ENCODE measurements around the gene EPDR1.

Gene EPDR1

DNA sequence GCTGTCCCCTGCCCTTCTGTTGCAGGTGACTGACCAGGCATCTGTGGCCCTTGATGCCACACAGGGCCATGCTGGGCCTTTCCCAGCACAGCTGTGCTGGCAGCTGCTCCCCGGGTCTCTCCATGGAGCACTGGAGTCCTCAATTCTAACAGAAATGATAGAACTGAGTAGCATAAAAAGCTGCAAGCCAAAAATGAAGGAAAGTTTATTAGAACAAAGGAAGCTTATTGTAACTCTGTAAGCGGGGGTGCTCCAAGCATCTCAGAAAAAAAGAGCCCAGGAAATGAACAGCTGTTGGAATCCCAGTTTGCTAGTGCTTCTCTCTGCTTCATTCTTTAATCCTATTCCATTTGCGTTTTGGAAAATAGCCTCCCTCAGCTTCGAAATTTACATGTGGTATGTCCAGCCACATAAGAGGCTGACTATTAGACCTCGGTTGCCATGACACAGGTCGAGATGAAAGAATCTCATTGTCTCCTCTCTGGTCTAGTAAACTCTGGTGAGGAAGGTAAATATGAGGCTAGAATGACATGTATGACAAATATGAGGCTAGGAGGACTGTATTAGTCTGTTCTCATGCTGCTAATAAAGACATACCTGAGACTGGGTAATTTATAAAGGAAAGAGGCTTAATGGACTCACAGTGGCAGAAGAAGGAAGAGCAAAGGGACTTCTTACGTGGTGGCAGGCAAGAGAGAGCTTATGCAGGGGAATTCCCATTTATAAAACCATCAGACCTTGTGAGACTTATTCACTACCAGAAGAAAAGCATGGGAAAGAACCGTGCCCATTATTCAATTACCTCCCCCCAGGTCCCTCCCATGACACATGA is 23.7 kb downstream of the EPDR1 start:
- H3K14ac ChIP-seq (ENCODE audit: low read length), result no peak overlapping the region
- H3K18ac ChIP-seq (ENCODE audit: low read length), result no peak overlapping the region
- H4K8ac ChIP-seq (ENCODE audit: low read depth, low read length), result no peak overlapping the region
- no peaks in the 10 kb centered on the region for H3K79me2 ChIP-seq (ENCODE audit: control insufficient read depth, insufficient read depth, low read length, poor library complexity)
- H2BK12ac ChIP-seq (ENCODE audit: low read length), result no peak overlapping the region
- H3K9me3 ChIP-seq (ENCODE audit: insufficient read depth, low read depth, low read length), result no peaks in the 10 kb centered on the region
- H3K36me3 ChIP-seq (ENCODE audit: control insufficient read depth in 1 of 2, insufficient read depth in 2 of 2, low read length in 2 of 2), result no peaks in the 10 kb centered on the region
- H3K23ac ChIP-seq (ENCODE audit: low read length), result no peak overlapping the region
- H3K27me3 ChIP-seq (ENCODE audit: insufficient read depth, low read length), result no peaks in the 10 kb centered on the region
- no peak overlapping the region for H2AFZ ChIP-seq (ENCODE audit: insufficient read depth, low read length, poor library complexity)
- H3K9ac ChIP-seq (ENCODE audit: low read length), result no peak overlapping the region
- no peak overlapping the region for H3K4me3 ChIP-seq (ENCODE audit: low read depth, low read length)
- no peak overlapping the region for H4K12ac ChIP-seq (ENCODE audit: low read depth, low read length)
- H3K4me2 ChIP-seq (ENCODE audit: low read length), result no peak overlapping the region
- peak in 1 of 2 donors; percentile 11 for DNase-seq
- WGBS (ENCODE audit: extremely low coverage, insufficient coverage, insufficient read length), result no CpG with 5 or more reads among the region's 8 CpGs
- H2BK5ac ChIP-seq (ENCODE audit: low read depth, low read length, poor library complexity), result no peak overlapping the region
- H3K4ac ChIP-seq (ENCODE audit: low read depth, low read length), result no peak overlapping the region
- peaks cover 0 to 3% of the 10 kb centered on the region in 2 experiments for H3K4me1 ChIP-seq (ENCODE audit: control insufficient read depth in 1 of 2, insufficient read depth in 2 of 2, low read length in 2 of 2)
- H2BK120ac ChIP-seq (ENCODE audit: insufficient read depth, low read length, poor library complexity), result no peak overlapping the region
- H3K27ac ChIP-seq (ENCODE audit: low read depth, low read length), result no peak overlapping the region
- no peaks in the 10 kb centered on the region for H3K79me1 ChIP-seq (ENCODE audit: low read length)
- H4K91ac ChIP-seq (ENCODE audit: low read depth, low read length), result no peak overlapping the region
- no peak overlapping the region for H2AK5ac ChIP-seq (ENCODE audit: low read length)

DNA sequence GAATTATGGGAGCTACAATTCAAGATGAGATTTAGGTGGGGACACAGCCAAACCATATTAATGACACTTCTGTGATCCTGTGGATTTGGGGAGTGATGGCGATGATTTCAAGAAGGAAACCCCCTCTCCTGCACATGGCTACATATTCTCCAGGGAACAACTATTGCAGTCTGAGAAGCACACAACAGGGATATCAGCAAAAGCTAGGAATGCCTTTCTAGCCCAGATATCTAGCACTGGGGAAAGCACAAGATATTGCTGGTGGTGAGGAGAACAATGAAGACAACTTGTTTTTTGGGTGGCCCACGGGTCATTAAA is 24.3 kb downstream of the EPDR1 start:
- no peaks in the 10 kb centered on the region for H3K79me1 ChIP-seq (ENCODE audit: low read length)
- H2BK120ac ChIP-seq (ENCODE audit: insufficient read depth, low read length, poor library complexity), result no peak overlapping the region
- H4K91ac ChIP-seq (ENCODE audit: low read depth, low read length), result no peak overlapping the region
- peaks cover 0 to 3% of the 10 kb centered on the region in 2 experiments for H3K4me1 ChIP-seq (ENCODE audit: control insufficient read depth in 1 of 2, insufficient read depth in 2 of 2, low read length in 2 of 2)
- no peaks in the 10 kb centered on the region for H3K36me3 ChIP-seq (ENCODE audit: control insufficient read depth in 1 of 2, insufficient read depth in 2 of 2, low read length in 2 of 2)
- WGBS (ENCODE audit: extremely low coverage, insufficient coverage, insufficient read length), result no CpG with 5 or more reads among the region's 2 CpGs
- no peak overlapping the region for H2AFZ ChIP-seq (ENCODE audit: insufficient read depth, low read length, poor library complexity)
- H3K9me3 ChIP-seq (ENCODE audit: insufficient read depth, low read depth, low read length), result no peaks in the 10 kb centered on the region
- H3K4ac ChIP-seq (ENCODE audit: low read depth, low read length), result no peak overlapping the region
- no peak overlapping the region for H3K9ac ChIP-seq (ENCODE audit: low read length)
- no peak overlapping the region for H3K4me3 ChIP-seq (ENCODE audit: low read depth, low read length)
- H2AK5ac ChIP-seq (ENCODE audit: low read length), result no peak overlapping the region
- no peak overlapping the region for H2BK5ac ChIP-seq (ENCODE audit: low read depth, low read length, poor library complexity)
- H4K12ac ChIP-seq (ENCODE audit: low read depth, low read length), result no peak overlapping the region
- no peaks in the 10 kb centered on the region for H3K79me2 ChIP-seq (ENCODE audit: control insufficient read depth, insufficient read depth, low read length, poor library complexity)
- H4K8ac ChIP-seq (ENCODE audit: low read depth, low read length), result no peak overlapping the region
- H3K18ac ChIP-seq (ENCODE audit: low read length), result no peak overlapping the region
- H3K27ac ChIP-seq (ENCODE audit: low read depth, low read length), result no peak overlapping the region
- DNase-seq, result no peak
- H3K27me3 ChIP-seq (ENCODE audit: insufficient read depth, low read length), result no peaks in the 10 kb centered on the region
- no peak overlapping the region for H3K23ac ChIP-seq (ENCODE audit: low read length)
- no peak overlapping the region for H2BK12ac ChIP-seq (ENCODE audit: low read length)
- H3K4me2 ChIP-seq (ENCODE audit: low read length), result no peak overlapping the region
- H3K14ac ChIP-seq (ENCODE audit: low read length), result no peak overlapping the region

GRCh38 chr7:37945336-37945735 is 24.9 kb downstream of the EPDR1 start:
- no peak overlapping the region for H3K4me3 ChIP-seq (ENCODE audit: low read depth, low read length)
- H2BK12ac ChIP-seq (ENCODE audit: low read length), result no peak overlapping the region
- H4K8ac ChIP-seq (ENCODE audit: low read depth, low read length), result no peak overlapping the region
- no peak overlapping the region for H2BK120ac ChIP-seq (ENCODE audit: insufficient read depth, low read length, poor library complexity)
- WGBS (ENCODE audit: extremely low coverage, insufficient coverage, insufficient read length), result no CpG with 5 or more reads among the region's 4 CpGs
- no peaks in the 10 kb centered on the region for H3K36me3 ChIP-seq (ENCODE audit: control insufficient read depth in 1 of 2, insufficient read depth in 2 of 2, low read length in 2 of 2)
- H3K27ac ChIP-seq (ENCODE audit: low read depth, low read length), result no peak overlapping the region
- no peak overlapping the region for H3K4ac ChIP-seq (ENCODE audit: low read depth, low read length)
- no peaks in the 10 kb centered on the region for H3K79me2 ChIP-seq (ENCODE audit: control insufficient read depth, insufficient read depth, low read length, poor library complexity)
- H3K23ac ChIP-seq (ENCODE audit: low read length), result no peak overlapping the region
- peaks cover 0 to 3% of the 10 kb centered on the region in 2 experiments for H3K4me1 ChIP-seq (ENCODE audit: control insufficient read depth in 1 of 2, insufficient read depth in 2 of 2, low read length in 2 of 2)
- no peaks in the 10 kb centered on the region for H3K79me1 ChIP-seq (ENCODE audit: low read length)
- no peak overlapping the region for H3K4me2 ChIP-seq (ENCODE audit: low read length)
- no peak overlapping the region for H3K14ac ChIP-seq (ENCODE audit: low read length)
- no peak overlapping the region for H4K91ac ChIP-seq (ENCODE audit: low read depth, low read length)
- no peak overlapping the region for H2AFZ ChIP-seq (ENCODE audit: insufficient read depth, low read length, poor library complexity)
- no peak overlapping the region for H2BK5ac ChIP-seq (ENCODE audit: low read depth, low read length, poor library complexity)
- no peaks in the 10 kb centered on the region for H3K9me3 ChIP-seq (ENCODE audit: insufficient read depth, low read depth, low read length)
- H3K18ac ChIP-seq (ENCODE audit: low read length), result no peak overlapping the region
- no peak overlapping the region for H4K12ac ChIP-seq (ENCODE audit: low read depth, low read length)
- H3K27me3 ChIP-seq (ENCODE audit: insufficient read depth, low read length), result no peaks in the 10 kb centered on the region
- DNase-seq, result peak in 1 of 2 donors; percentile 4
- H3K9ac ChIP-seq (ENCODE audit: low read length), result no peak overlapping the region
- H2AK5ac ChIP-seq (ENCODE audit: low read length), result no peak overlapping the region

DNA sequence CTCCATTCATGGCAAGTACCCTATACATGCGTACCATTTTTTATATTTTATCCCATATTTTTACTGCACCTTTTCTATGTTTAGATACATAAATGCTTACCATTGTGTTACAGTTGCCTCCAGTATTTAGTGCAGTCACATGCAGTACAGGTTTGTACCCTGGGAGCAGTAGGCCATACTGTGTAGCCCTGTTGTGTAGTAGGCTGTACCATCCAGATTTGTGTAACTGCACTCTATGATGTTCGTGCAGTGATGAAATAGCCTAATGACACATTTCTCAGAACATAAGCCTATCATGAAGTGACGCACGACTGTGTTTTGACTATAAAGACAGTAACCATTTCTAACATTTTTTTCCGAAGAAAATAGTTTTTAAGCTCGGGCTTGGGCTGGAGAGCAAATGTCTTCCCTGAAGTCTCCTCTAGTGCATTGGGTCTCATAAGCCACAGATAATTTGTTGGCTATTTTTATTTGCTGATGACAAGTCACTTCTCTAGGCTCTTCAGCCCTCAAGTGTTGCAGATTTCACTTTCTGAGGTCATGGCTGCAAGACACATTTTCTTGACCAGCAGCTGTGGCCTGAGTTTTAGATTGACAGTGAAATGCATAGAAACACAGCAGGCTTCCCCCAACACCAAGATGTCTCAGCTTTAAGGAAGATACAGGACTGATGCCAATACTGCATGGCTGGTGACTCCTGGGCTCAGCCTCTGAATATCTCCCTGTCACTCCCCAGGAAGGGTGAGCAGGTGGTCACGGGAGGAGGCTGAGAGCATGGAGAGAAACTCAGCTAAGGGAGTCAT is 26.9 kb downstream of the EPDR1 start:
- Histone ChIP-seq H3K4me1 (ENCODE audit: control insufficient read depth in 1 of 2, insufficient read depth in 2 of 2, low read length in 2 of 2) (peaks cover 0 to 3% of the 10 kb centered on the region in 2 experiments), H3K9ac (ENCODE audit: low read length) (no peak overlapping the region), H2AFZ (ENCODE audit: insufficient read depth, low read length, poor library complexity) (no peak overlapping the region), H3K4me2 (ENCODE audit: low read length) (no peak overlapping the region), H3K27ac (ENCODE audit: low read depth, low read length) (no peak overlapping the region), H3K14ac (ENCODE audit: low read length) (no peak overlapping the region), H3K9me3 (ENCODE audit: insufficient read depth, low read depth, low read length) (no peaks in the 10 kb centered on the region), H3K79me2 (ENCODE audit: control insufficient read depth, insufficient read depth, low read length, poor library complexity) (no peaks in the 10 kb centered on the region), H2AK5ac (ENCODE audit: low read length) (no peak overlapping the region), H3K23ac (ENCODE audit: low read length) (no peak overlapping the region), H3K4ac (ENCODE audit: low read depth, low read length) (no peak overlapping the region), H4K91ac (ENCODE audit: low read depth, low read length) (no peak overlapping the region), H3K36me3 (ENCODE audit: control insufficient read depth in 1 of 2, insufficient read depth in 2 of 2, low read length in 2 of 2) (no peaks in the 10 kb centered on the region), H4K12ac (ENCODE audit: low read depth, low read length) (no peak overlapping the region), H3K79me1 (ENCODE audit: low read length) (no peaks in the 10 kb centered on the region), H2BK12ac (ENCODE audit: low read length) (no peak overlapping the region), H3K18ac (ENCODE audit: low read length) (no peak overlapping the region), H4K8ac (ENCODE audit: low read depth, low read length) (no peak overlapping the region), H3K27me3 (ENCODE audit: insufficient read depth, low read length) (no peaks in the 10 kb centered on the region), H2BK5ac (ENCODE audit: low read depth, low read length, poor library complexity) (no peak overlapping the region), H3K4me3 (ENCODE audit: low read depth, low read length) (no peak overlapping the region), H2BK120ac (ENCODE audit: insufficient read depth, low read length, poor library complexity) (no peak overlapping the region)
- no CpG with 5 or more reads among the region's 7 CpGs for WGBS (ENCODE audit: extremely low coverage, insufficient coverage, insufficient read length)
- DNase-seq, result no peak
